OCI-LY3 (cell line): ENCODE data around the gene CARHSP1.

Source experiments
- CTCF ChIP-seq: fragments of 200-600, 300-600 bp; sonication (generic); IDR thresholded peaks from 2 replicates; pipeline ENCODE4 v1.5.1; 2014; ENCODE audit warnings: antibody characterized with exemption, low read length, low read depth
- EZH2phosphoT487 ChIP-seq: fragments of 200-600 bp; shearing (Covaris generic); IDR thresholded peaks from 2 replicates; pipeline ENCODE4 v1.6.1; 2018; ENCODE audit warnings: antibody characterized with exemption, mixed run types, low read depth

- no peak for TF ChIP-seq CTCF
- no peak for TF ChIP-seq EZH2phosphoT487
Observed at GRCh38 chr16:8814095-8814806, 54.6 kb downstream of the CARHSP1 start.
